ENCODE results near the gene ADAMTS2.

The ADAMTS2 gene

DNA sequence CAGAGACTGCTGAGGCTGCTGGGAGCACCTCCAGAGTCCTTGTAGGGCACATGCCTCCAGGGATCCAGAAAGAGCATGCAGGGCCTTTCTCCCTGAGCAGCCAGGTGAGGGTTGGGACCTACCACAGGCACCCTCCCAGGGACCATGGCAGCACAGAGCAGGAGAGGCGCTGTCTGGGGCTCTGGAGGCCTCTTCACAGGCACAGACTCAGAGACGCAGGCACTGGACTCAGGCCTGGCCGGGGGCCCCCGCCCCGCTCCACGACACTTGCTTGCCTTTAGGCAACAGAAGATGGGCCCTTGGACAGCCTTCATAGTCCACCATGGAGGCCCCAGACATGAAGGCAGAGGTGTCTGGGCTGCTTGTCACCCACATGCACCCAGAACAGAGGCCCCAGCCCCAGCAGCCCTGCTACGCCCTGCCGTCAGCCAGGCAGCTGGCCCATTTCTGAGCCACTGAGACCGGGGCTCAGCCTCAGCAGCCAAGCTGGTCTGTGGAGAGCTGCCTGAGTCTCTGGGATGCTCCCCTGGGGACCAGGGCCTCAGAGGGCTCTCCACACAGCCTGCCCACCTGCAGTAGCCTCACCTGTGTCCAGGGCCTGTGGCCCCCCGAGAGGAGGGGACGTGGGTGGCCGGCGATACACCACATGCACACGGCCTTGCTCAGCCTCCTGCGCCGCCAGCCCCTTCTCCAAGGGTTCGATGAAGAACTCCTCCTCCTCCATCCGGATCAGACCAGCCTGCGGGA lies 72.8 kb downstream of the ADAMTS2 start:
- DNase-seq (ENCODE audit: extremely low spot score), result no peak
- ChIA-PET POLR2A (no interaction called here), CTCF (no interaction called here)
- TF ChIP-seq FOXK2 (IDR thresholded peaks at IDR 0.05) (no peak), CTBP1 (IDR thresholded peaks at IDR 0.05; ENCODE audit: borderline replicate concordance) (no peak), ZNF384 (IDR thresholded peaks at IDR 0.05) (no peak), NFRKB (IDR thresholded peaks at IDR 0.05) (no peak), ELF4 (IDR thresholded peaks at IDR 0.05) (no peak), FOXA1 (IDR thresholded peaks at IDR 0.05) (no peak), LEF1 (IDR thresholded peaks at IDR 0.05; ENCODE audit: borderline replicate concordance) (no peak)

- CTCF ChIA-PET, result no interaction called here
- POLR2A ChIA-PET, result no interaction called here
- DNase-seq (ENCODE audit: extremely low spot score), result no peak
- TF ChIP-seq, protein P1, sequence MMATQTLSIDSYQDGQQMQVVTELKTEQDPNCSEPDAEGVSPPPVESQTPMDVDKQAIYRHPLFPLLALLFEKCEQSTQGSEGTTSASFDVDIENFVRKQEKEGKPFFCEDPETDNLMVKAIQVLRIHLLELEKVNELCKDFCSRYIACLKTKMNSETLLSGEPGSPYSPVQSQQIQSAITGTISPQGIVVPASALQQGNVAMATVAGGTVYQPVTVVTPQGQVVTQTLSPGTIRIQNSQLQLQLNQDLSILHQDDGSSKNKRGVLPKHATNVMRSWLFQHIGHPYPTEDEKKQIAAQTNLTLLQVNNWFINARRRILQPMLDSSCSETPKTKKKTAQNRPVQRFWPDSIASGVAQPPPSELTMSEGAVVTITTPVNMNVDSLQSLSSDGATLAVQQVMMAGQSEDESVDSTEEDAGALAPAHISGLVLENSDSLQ (IDR thresholded peaks at IDR 0.05), result no peak
- TF ChIP-seq L3MBTL2 (conservative IDR thresholded peaks at IDR 0.05) (no peak), ARNT (IDR thresholded peaks at IDR 0.05) (no peak), SP1 (IDR thresholded peaks at IDR 0.05) (no peak), ZNF384 (IDR thresholded peaks at IDR 0.05) (no peak), HDGF (IDR thresholded peaks at IDR 0.05; ENCODE audit: borderline replicate concordance) (no peak), SUZ12 (IDR thresholded peaks at IDR 0.05) (no peak), FOXK2 (IDR thresholded peaks at IDR 0.05) (no peak), LEF1 (IDR thresholded peaks at IDR 0.05; ENCODE audit: borderline replicate concordance) (no peak), CTBP1 (IDR thresholded peaks at IDR 0.05; ENCODE audit: borderline replicate concordance) (no peak), FOXA1 (IDR thresholded peaks at IDR 0.05) (no peak), NFRKB (IDR thresholded peaks at IDR 0.05) (no peak), FOXM1 (IDR thresholded peaks at IDR 0.05; ENCODE audit: borderline replicate concordance) (no peak), BHLHE40 (IDR thresholded peaks at IDR 0.05; ENCODE audit: borderline replicate concordance) (no peak), TARDBP (IDR thresholded peaks at IDR 0.05) (no peak), ELF4 (IDR thresholded peaks at IDR 0.05) (no peak)
Observed at GRCh38 chr5:179271821-179272325, 73.4 kb downstream of the ADAMTS2 start.

DNA sequence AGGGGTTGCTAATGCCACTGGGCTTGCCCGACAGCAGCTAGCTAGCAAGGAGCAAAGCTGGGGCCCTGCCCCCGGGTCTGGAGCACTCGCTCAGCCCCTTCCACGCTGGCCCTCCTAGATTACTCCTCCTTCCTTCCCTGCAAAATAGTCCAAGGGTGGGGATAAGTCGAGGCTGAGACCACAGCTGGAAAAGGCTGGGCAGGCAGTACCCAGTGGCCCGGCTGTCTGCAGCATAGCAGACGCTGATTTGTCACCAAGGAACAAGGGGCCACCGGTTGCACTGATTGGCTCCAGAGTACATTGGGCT lies 73.9 kb downstream of the ADAMTS2 start:
- CTCF ChIA-PET, result interaction anchor here (0.5 kb wide), 1 partner anchor 81 kb away, joined by 4 read pairs; no protein-coding TSS in a partner anchor
- DNase-seq (ENCODE audit: extremely low spot score), result no peak
- POLR2A ChIA-PET, result no interaction called here
- TF ChIP-seq FOXK2 (IDR thresholded peaks at IDR 0.05) (no peak), NFRKB (IDR thresholded peaks at IDR 0.05) (no peak), ELF4 (IDR thresholded peaks at IDR 0.05) (no peak), CTBP1 (IDR thresholded peaks at IDR 0.05; ENCODE audit: borderline replicate concordance) (no peak), SP1 (IDR thresholded peaks at IDR 0.05) (no peak), BHLHE40 (IDR thresholded peaks at IDR 0.05; ENCODE audit: borderline replicate concordance) (no peak), FOXA1 (IDR thresholded peaks at IDR 0.05) (no peak), L3MBTL2 (conservative IDR thresholded peaks at IDR 0.05) (no peak), FOXM1 (IDR thresholded peaks at IDR 0.05; ENCODE audit: borderline replicate concordance) (no peak), SUZ12 (IDR thresholded peaks at IDR 0.05) (no peak), TARDBP (IDR thresholded peaks at IDR 0.05) (no peak), ZNF384 (IDR thresholded peaks at IDR 0.05) (no peak), ARNT (IDR thresholded peaks at IDR 0.05) (no peak), LEF1 (IDR thresholded peaks at IDR 0.05; ENCODE audit: borderline replicate concordance) (no peak), HDGF (IDR thresholded peaks at IDR 0.05; ENCODE audit: borderline replicate concordance) (no peak)
- TF ChIP-seq, protein P1 (IDR thresholded peaks at IDR 0.05), result no peak

GRCh38 chr5:179270581-179271427 lies 74.5 kb downstream of the ADAMTS2 start:
- POLR2A ChIA-PET, result no interaction called here

DNA sequence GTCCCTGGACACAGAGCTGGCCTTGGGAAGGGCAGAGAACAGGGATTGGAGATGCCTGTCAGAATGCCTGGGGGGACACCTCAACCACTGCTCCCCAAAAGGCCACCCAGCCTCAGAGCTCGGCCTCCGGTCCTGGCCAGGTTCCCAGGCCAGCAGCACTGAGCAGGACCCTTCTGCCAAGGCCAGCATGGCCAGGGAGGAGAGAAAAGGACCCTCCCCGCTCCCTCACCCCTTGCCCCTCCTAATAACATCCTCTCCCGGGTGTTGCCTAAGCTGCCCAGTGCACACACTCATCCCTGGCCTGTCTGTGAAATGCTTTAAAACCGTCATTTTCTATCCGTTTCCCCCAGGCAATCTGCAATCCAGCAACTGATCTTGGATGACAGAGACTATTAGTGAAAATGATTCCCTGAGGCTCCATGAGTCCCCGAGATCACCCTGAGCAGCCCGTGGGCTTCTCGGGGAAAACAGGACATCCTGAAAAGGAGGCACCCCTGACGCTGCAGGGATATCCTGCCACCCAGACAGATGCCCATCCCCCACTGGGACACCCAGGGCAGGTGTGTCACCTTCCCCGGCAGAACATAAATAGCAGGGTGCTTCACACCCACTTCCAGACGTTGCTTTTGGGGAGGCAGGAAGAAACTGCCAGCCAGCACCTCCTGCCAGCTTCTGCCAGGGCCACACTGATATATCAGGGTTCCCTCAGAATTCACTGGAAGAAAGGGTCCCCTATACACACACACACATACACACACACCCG lies 75.3 kb downstream of the ADAMTS2 start:
- no peak for TF ChIP-seq SP1 (IDR thresholded peaks at IDR 0.05)
- no peak for TF ChIP-seq HDGF (IDR thresholded peaks at IDR 0.05; ENCODE audit: borderline replicate concordance)
- TF ChIP-seq SUZ12 (IDR thresholded peaks at IDR 0.05), result no peak
- no peak for TF ChIP-seq TARDBP (IDR thresholded peaks at IDR 0.05)
- TF ChIP-seq ELF4 (IDR thresholded peaks at IDR 0.05), result no peak
- no peak for TF ChIP-seq FOXK2 (IDR thresholded peaks at IDR 0.05)
- no peak for TF ChIP-seq LEF1 (IDR thresholded peaks at IDR 0.05; ENCODE audit: borderline replicate concordance)
- TF ChIP-seq, protein P1 (IDR thresholded peaks at IDR 0.05), result no peak
- no peak for TF ChIP-seq ARNT (IDR thresholded peaks at IDR 0.05)
- TF ChIP-seq FOXM1 (IDR thresholded peaks at IDR 0.05; ENCODE audit: borderline replicate concordance), result no peak
- TF ChIP-seq L3MBTL2 (conservative IDR thresholded peaks at IDR 0.05), result no peak
- TF ChIP-seq FOXA1 (IDR thresholded peaks at IDR 0.05), result no peak
- TF ChIP-seq ZNF384 (IDR thresholded peaks at IDR 0.05), result no peak
- no peak for TF ChIP-seq NFRKB (IDR thresholded peaks at IDR 0.05)
- TF ChIP-seq CTBP1 (IDR thresholded peaks at IDR 0.05; ENCODE audit: borderline replicate concordance), result no peak
- no peak for TF ChIP-seq BHLHE40 (IDR thresholded peaks at IDR 0.05; ENCODE audit: borderline replicate concordance)
- CTCF ChIA-PET, result no interaction called here
- POLR2A ChIA-PET, result no interaction called here
- DNase-seq (ENCODE audit: extremely low spot score), result no peak

More at GRCh38 chr5:179270581-179271427, 74.5 kb downstream of the ADAMTS2 start:
- DNase-seq (ENCODE audit: extremely low spot score), result no peak
- TF ChIP-seq LEF1 (IDR thresholded peaks at IDR 0.05; ENCODE audit: borderline replicate concordance) (no peak), NFRKB (IDR thresholded peaks at IDR 0.05) (no peak), FOXM1 (IDR thresholded peaks at IDR 0.05; ENCODE audit: borderline replicate concordance) (no peak), FOXK2 (IDR thresholded peaks at IDR 0.05) (no peak), ARNT (IDR thresholded peaks at IDR 0.05) (no peak)
- CTCF ChIA-PET, result interaction anchor here (0.5 kb wide), 1 partner anchor 82 kb away, joined by 4 read pairs; no protein-coding TSS in a partner anchor
